ENCODE measurements around the gene OIT3.

The OIT3 gene

DNA sequence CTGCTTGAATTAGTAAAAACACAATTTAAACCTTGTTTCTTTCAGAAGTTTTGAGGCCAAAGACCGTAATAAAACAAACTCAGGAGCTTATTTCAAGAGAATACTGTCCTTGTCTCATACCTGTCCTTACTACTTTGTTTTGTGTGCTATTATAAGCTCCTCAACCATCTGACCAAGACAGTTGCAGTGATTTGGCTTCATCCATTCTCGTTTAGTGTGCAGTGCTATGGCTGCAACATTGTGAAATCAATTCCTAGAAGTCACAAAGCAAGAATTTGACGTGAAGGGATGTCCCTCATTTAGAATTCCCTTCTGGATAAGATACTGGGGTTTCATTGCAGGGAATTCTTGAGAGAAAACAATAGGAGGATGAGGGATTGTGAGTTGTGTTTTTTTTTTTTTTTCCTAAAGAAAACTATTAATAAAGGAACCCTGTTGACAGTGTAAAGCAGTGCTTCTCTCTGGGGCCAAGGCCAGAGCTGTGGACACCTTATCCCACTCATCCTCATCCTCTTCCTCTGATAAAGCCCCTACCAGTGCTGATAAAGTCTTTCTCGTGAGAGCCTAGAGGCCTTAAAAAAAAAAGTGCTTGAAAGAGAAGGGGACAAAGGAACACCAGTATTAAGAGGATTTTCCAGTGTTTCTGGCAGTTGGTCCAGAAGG, at the start of gene OIT3:
Gene OIT3, plus strand, starts transcription at position 604 of the 663 bp plus-strand sequence. CDS start 60 bp downstream, outside the sequence.
- H2AFZ ChIP-seq (ENCODE audit: low read depth): no peak within 1 kb of the TSS
- TF ChIP-seq, protein P1, sequence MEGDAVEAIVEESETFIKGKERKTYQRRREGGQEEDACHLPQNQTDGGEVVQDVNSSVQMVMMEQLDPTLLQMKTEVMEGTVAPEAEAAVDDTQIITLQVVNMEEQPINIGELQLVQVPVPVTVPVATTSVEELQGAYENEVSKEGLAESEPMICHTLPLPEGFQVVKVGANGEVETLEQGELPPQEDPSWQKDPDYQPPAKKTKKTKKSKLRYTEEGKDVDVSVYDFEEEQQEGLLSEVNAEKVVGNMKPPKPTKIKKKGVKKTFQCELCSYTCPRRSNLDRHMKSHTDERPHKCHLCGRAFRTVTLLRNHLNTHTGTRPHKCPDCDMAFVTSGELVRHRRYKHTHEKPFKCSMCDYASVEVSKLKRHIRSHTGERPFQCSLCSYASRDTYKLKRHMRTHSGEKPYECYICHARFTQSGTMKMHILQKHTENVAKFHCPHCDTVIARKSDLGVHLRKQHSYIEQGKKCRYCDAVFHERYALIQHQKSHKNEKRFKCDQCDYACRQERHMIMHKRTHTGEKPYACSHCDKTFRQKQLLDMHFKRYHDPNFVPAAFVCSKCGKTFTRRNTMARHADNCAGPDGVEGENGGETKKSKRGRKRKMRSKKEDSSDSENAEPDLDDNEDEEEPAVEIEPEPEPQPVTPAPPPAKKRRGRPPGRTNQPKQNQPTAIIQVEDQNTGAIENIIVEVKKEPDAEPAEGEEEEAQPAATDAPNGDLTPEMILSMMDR (conservative IDR thresholded peaks at IDR 0.05; ENCODE audit: low read depth, low read length): no peak
- no peak within 1 kb of the TSS for H3K4me3 ChIP-seq (IDR thresholded peaks at IDR 0.05; ENCODE audit: insufficient read depth, low read depth, low read length)
- no peak within 1 kb of the TSS for H3K4me2 ChIP-seq
- no peaks in the 10 kb centered on the region for H3K36me3 ChIP-seq (ENCODE audit: insufficient read depth)
- no peak within 1 kb of the TSS for H3K27ac ChIP-seq
- no peaks in the 10 kb centered on the region for H4K20me1 ChIP-seq (ENCODE audit: insufficient read depth)
- H3K79me2 ChIP-seq (ENCODE audit: insufficient read depth, low read depth): no peaks in the 10 kb centered on the region
- no peak within 1 kb of the TSS for H3K9ac ChIP-seq
- no peaks in the 10 kb centered on the region for H3K27me3 ChIP-seq (ENCODE audit: insufficient read depth, low read depth)
- no peaks in the 10 kb centered on the region for H3K4me1 ChIP-seq (ENCODE audit: low read depth, poor library complexity, severe bottlenecking)

DNA sequence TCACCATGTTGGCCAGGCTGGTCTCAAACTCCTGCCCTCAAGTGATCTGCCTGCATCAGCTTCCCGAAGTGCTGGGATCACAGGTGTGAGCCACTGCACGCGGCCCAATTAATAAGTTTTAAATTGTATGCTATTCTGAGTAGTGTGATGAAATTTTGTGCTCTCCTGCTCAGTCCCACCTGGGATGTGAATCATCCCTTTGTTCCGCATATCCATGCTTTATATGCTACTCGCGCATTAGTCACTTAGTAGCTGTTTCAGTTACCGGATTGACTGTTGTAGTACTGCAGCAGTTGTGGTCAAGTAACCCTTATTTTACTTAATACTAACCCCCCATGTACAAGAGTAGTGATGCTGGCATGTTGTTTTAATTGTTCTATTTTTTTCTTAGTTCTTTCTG, 47.3 kb upstream of the OIT3 start:
- no peaks in the 10 kb centered on the region for H3K4me1 ChIP-seq (ENCODE audit: low read depth, poor library complexity, severe bottlenecking)
- TF ChIP-seq, protein P1 (conservative IDR thresholded peaks at IDR 0.05; ENCODE audit: low read depth, low read length): no peak
- no peak overlapping the region for H3K4me2 ChIP-seq
- H3K27me3 ChIP-seq (ENCODE audit: insufficient read depth, low read depth): no peaks in the 10 kb centered on the region
- no peaks in the 10 kb centered on the region for H3K36me3 ChIP-seq (ENCODE audit: insufficient read depth)
- H3K27ac ChIP-seq: no peak overlapping the region
- no peak overlapping the region for H3K9ac ChIP-seq
- H4K20me1 ChIP-seq (ENCODE audit: insufficient read depth): no peaks in the 10 kb centered on the region
- H3K4me3 ChIP-seq (IDR thresholded peaks at IDR 0.05; ENCODE audit: insufficient read depth, low read depth, low read length): no peak overlapping the region
- no peak overlapping the region for H2AFZ ChIP-seq (ENCODE audit: low read depth)
- no peaks in the 10 kb centered on the region for H3K79me2 ChIP-seq (ENCODE audit: insufficient read depth, low read depth)

GRCh38 chr10:72847681-72848080, 45.9 kb upstream of the OIT3 start:
- no peak overlapping the region for H2AFZ ChIP-seq (ENCODE audit: low read depth)
- TF ChIP-seq, protein P1 (conservative IDR thresholded peaks at IDR 0.05; ENCODE audit: low read depth, low read length): no peak
- no peaks in the 10 kb centered on the region for H3K27me3 ChIP-seq (ENCODE audit: insufficient read depth, low read depth)
- H3K79me2 ChIP-seq (ENCODE audit: insufficient read depth, low read depth): no peaks in the 10 kb centered on the region
- no peak overlapping the region for H3K9ac ChIP-seq
- H3K36me3 ChIP-seq (ENCODE audit: insufficient read depth): no peaks in the 10 kb centered on the region
- no peak overlapping the region for H3K4me3 ChIP-seq (IDR thresholded peaks at IDR 0.05; ENCODE audit: insufficient read depth, low read depth, low read length)
- H3K4me2 ChIP-seq: no peak overlapping the region
- no peaks in the 10 kb centered on the region for H4K20me1 ChIP-seq (ENCODE audit: insufficient read depth)
- H3K27ac ChIP-seq: no peak overlapping the region
- H3K4me1 ChIP-seq (ENCODE audit: low read depth, poor library complexity, severe bottlenecking): no peaks in the 10 kb centered on the region

DNA sequence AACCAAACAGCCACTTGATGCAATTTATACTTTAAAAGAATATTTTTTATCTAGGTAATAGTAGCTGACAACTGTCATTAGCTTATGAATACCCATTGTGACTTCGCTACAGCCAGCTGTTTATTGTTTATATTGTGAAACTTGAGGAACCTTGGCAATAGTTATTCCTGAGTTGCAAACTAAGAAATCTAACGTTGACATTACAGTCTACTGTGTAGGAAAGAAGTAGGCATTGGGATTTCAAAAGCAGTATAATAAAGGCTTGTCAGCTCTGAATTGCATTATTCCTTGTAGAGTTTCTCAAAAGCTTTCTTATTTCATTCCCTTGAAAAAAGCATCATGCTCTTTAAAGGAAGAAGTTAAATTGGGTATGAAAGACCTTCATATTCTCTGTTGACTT, 42.7 kb upstream of the OIT3 start:
- Histone ChIP-seq H3K27ac (no peak overlapping the region), H3K27me3 (ENCODE audit: insufficient read depth, low read depth) (no peaks in the 10 kb centered on the region), H3K4me1 (ENCODE audit: low read depth, poor library complexity, severe bottlenecking) (no peaks in the 10 kb centered on the region), H3K9ac (no peak overlapping the region), H3K79me2 (ENCODE audit: insufficient read depth, low read depth) (no peaks in the 10 kb centered on the region), H3K4me3 (IDR thresholded peaks at IDR 0.05; ENCODE audit: insufficient read depth, low read depth, low read length) (no peak overlapping the region), H3K4me2 (no peak overlapping the region), H4K20me1 (ENCODE audit: insufficient read depth) (no peaks in the 10 kb centered on the region), H2AFZ (ENCODE audit: low read depth) (no peak overlapping the region), H3K36me3 (ENCODE audit: insufficient read depth) (no peaks in the 10 kb centered on the region)
- TF ChIP-seq, protein P1 (conservative IDR thresholded peaks at IDR 0.05; ENCODE audit: low read depth, low read length): no peak
